ENCODE data around the gene LYG2.
"Not testable (repeated sequence)": the region's sequence is repeated elsewhere in the genome, so short reads cannot be mapped to it uniquely, and the experiment has no call there.

The LYG2 gene

GRCh38 chr2:99255491-99256318 is at the start of gene LYG2:
LYG2 (minus strand) TSS chr2:99255666; CDS start chr2:99254260, 1,406 bp downstream.
- DNase-seq (ENCODE audit: low read depth in 3 of 3) = no peak

GRCh38 chr2:99301097-99301496 is 45.6 kb upstream of the LYG2 start, which contains the start of gene LYG1:
LYG1 (minus strand) TSS chr2:99301197; CDS start chr2:99295670, 5,527 bp downstream.
- DNase-seq (ENCODE audit: low read depth in 3 of 3) = not testable (repeated sequence)

GRCh38 chr2:99299580-99299979 is 44.1 kb upstream of the LYG2 start:
- no peak for DNase-seq (ENCODE audit: low read depth in 3 of 3)

GRCh38 chr2:99297994-99298393 is 42.5 kb upstream of the LYG2 start:
- DNase-seq (ENCODE audit: low read depth in 3 of 3) = no peak

DNA sequence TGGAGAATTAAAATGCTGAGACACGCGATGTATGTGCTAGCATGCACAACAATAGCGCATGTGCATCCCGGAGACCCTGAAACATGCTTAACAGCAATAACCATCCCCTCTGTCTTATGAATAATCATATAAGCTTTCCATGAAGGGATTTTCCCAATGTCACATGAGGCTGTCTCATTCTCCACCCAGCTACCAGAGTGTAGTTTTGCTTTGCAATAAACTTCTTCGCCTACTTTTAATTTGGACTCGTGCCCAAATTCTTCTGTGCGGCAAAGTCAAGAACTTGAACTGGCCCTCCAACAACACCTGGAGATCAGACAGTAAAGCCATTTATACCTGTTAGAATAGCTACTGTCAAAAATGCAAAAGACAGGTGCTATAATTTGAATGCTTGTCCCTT is 30.1 kb upstream of the LYG2 start:
- no peak for DNase-seq (ENCODE audit: low read depth in 3 of 3)

- no peak for DNase-seq (ENCODE audit: low read depth in 3 of 3)
Observed at GRCh38 chr2:99279969-99280695, 24.7 kb upstream of the LYG2 start.

DNA sequence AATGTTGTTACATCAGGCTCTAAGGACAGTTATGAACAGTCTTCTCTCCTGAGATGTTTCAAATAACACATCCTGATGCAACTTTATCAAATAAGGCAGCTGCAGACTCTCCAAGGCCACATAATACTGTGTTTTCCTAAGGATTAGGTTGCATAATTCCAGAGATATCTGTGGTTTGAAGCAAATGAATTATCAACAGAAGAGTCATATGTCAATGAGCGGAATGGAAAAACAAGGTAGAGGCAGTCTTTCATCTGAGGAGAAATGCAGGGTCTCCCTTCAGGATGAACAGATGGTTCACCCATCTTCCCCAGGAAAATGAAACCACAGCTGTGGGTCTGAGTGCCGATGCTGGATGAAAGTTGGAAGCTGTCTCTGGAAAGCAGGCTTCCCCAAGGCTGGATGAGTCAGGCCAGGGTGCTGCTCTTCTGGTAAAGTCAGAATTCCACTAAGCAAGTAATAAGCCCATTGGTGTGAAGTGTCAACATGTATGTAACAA is 23.4 kb upstream of the LYG2 start:
- no peak for DNase-seq (ENCODE audit: low read depth in 3 of 3)

GRCh38 chr2:99278195-99278765 is 22.8 kb upstream of the LYG2 start:
- not testable (repeated sequence) for DNase-seq (ENCODE audit: low read depth in 3 of 3)

GRCh38 chr2:99275882-99276281 is 20.4 kb upstream of the LYG2 start:
- no peak for DNase-seq (ENCODE audit: low read depth in 3 of 3)

- DNase-seq (ENCODE audit: low read depth in 3 of 3) = no peak
Observed at GRCh38 chr2:99261242-99261641, 5.8 kb upstream of the LYG2 start.

- DNase-seq (ENCODE audit: low read depth in 3 of 3) = no peak
Observed at GRCh38 chr2:99260184-99260583, 4.7 kb upstream of the LYG2 start.

DNA sequence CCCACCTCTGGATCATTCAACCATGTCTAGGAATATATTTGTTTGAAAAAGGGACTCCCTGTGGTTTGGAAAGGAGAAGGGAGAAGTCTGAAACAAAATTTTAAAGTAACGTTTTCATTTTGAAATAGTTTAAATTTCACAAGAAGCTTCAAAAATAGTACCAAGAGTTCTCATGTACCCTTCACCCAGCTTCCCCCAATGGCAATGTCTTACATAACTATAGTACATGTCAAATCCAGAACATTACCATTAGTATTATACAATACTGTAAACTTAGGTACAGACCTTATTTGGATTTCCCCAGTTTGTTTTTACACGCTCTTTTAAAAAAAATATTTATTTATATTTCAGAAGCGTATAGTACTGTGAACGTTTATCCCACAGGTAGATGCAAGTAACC is 4.0 kb upstream of the LYG2 start:
- no peak for DNase-seq (ENCODE audit: low read depth in 3 of 3)

DNA sequence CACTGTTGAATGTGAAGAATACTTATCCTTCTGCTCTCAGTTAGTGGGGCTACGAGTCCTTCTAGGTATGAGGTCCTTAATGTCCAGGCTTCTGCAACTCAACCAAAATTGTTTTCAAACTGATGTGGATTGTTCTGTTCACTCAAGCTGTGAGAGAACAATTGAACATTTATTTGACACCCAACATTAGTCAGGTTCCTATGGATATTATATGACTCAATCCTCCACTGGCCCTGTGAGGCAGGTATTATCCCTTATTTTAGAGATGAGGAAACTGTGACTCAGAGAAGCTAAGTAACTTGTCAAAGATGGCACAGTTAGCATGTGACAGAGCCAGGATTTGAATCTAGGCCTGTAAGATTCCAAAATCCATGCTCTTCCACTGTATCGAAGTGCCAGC is 1.2 kb upstream of the LYG2 start:
- DNase-seq (ENCODE audit: low read depth in 3 of 3) = no peak

- no peak for DNase-seq (ENCODE audit: low read depth in 3 of 3)
Observed at GRCh38 chr2:99249951-99250350, 5.5 kb downstream of the LYG2 start.

- DNase-seq (ENCODE audit: low read depth in 3 of 3) = no peak
Observed at GRCh38 chr2:99242151-99242550, 13.3 kb downstream of the LYG2 start.

DNA sequence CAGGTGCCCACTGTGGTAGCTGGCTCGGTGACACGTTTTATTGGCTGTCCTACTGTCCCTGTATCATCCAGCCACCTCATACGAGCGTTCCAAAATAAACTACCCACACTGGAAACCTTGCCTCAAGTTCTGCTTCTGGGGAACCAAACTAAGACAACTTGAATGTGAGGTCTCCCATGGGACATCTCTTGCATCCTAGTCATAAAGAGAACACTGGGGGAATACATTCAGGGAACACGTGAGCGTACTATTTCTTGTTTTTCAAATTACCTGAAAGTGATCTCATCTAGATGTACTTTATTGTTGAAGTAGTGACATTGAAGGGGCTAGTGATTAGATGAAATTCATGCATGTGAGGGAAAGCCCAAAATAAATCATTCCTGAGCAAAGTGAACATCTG is 15.0 kb downstream of the LYG2 start:
- DNase-seq (ENCODE audit: low read depth in 3 of 3) = no peak

GRCh38 chr2:99238599-99238998 is 16.9 kb downstream of the LYG2 start:
- no peak for DNase-seq (ENCODE audit: low read depth in 3 of 3)

DNA sequence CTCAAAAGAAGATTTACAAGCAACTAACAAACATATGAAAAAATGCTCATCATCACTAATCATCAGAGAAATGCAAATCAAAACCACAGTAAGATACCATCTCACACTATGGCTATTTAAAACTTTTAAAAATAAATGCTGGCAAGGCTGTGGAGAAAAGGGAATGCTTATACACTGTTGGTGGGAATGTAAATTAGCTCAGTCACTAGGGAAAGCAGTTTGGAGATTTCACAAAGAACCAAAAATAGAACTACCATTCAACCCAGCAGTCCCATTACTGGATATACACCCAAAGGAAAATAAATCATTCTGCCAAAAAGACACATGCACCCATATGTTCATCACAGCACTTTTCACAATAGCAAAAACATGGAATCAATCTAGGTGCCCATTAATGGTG is 22.3 kb downstream of the LYG2 start:
- not testable (repeated sequence) for DNase-seq (ENCODE audit: low read depth in 3 of 3)

GRCh38 chr2:99217929-99218501 is 37.5 kb downstream of the LYG2 start:
- DNase-seq (ENCODE audit: low read depth in 3 of 3) = no peak

GRCh38 chr2:99216096-99216495 is 39.4 kb downstream of the LYG2 start:
- no peak for DNase-seq (ENCODE audit: low read depth in 3 of 3)

DNA sequence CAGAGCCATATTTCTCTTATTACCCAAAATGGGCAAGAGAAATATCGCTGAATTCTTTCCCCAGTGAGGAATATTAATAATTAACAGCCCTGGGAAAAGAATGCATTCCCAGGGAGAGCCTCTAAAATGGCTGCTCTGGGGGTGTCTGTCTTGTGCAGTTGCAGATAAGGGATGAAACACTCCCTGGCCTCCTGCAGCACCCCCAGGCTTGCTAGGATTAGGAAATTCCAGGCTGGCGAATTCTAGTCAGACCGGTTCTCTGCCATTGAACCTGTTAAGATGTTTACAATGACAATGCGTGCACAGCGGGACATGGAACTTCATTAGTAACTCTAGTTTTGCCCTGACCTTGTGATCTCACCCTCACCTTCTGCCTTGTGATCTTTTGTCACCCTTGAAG is 50.0 kb downstream of the LYG2 start:
- no peak for DNase-seq (ENCODE audit: low read depth in 3 of 3)
